Liver (tissue), 9 donors: Measurements from ENCODE around the gene CABP5. TPM values are rescaled to one million over a fixed set of nuclear protein-coding genes. Genes with fewer than 3 reads are reported as not detected.

ENCODE experiments used
- DNase-seq: peaks from one replicate; pipeline ENCODE4 v3.0.0-alpha.2; 2017; ENCODE audit warnings: low spot score
- H3K27ac ChIP-seq, 2 donors: one replicate each; pipeline ENCODE4 v1.7.0; 2013; ENCODE audit warnings: inconsistent platforms in 2 of 2, low read length in 2 of 2, control low read depth in 1 of 2, low read depth in 1 of 2, mild to moderate bottlenecking in 1 of 2
- H3K27me3 ChIP-seq, 4 donors: one replicate each; pipeline versions ENCODE4 v1.6.1 to v1.7.0; 2013; ENCODE audit warnings: low read length in 3 of 4, inconsistent platforms in 1 of 4, mild to moderate bottlenecking in 1 of 4, moderate library complexity in 1 of 4; ENCODE audit not compliant: control insufficient read depth in 4 of 4, insufficient read depth in 4 of 4
- H3K36me3 ChIP-seq, 4 donors: one replicate each; pipeline versions ENCODE4 v1.6.1 to v1.7.0; 2013; ENCODE audit warnings: low read length in 3 of 4, mild to moderate bottlenecking in 3 of 4, low read depth in 1 of 4, moderate library complexity in 1 of 4; ENCODE audit not compliant: control insufficient read depth in 4 of 4, insufficient read depth in 3 of 4
- H3K4me1 ChIP-seq, 4 donors: one replicate each; pipeline versions ENCODE4 v1.6.1 to v1.7.0; 2013; ENCODE audit warnings: low read length in 3 of 4, mild to moderate bottlenecking in 3 of 4, moderate library complexity in 1 of 4; ENCODE audit not compliant: control insufficient read depth in 4 of 4, insufficient read depth in 4 of 4
- H3K4me3 ChIP-seq, 3 donors: one replicate each; pipeline versions ENCODE4 v1.6.1 to v1.7.0; 2013; ENCODE audit warnings: low read length in 3 of 3, control low read depth in 1 of 3, low read depth in 1 of 3, mild to moderate bottlenecking in 1 of 3
- H3K9ac ChIP-seq, 2 donors: one replicate each; pipeline ENCODE4 v1.7.0; 2013; ENCODE audit warnings: low read length in 2 of 2, mild to moderate bottlenecking in 2 of 2, moderate library complexity in 2 of 2, control low read depth in 1 of 2, low read depth in 1 of 2
- H3K9me3 ChIP-seq, 4 donors: one replicate each; pipeline versions ENCODE4 v1.6.1 to v1.7.0; 2013; ENCODE audit warnings: low read length in 3 of 4; ENCODE audit not compliant: control insufficient read depth in 4 of 4
- EGR1 ChIP-seq, 2 donors: IDR thresholded peaks; 2 replicates each; pipeline ENCODE4 v1.6.1; 2016 to 2018; ENCODE audit warnings: antibody characterized with exemption in 2 of 2, low read depth in 2 of 2
- FOXA1 ChIP-seq: IDR thresholded peaks from 2 replicates; pipeline ENCODE4 v1.6.1; 2016; ENCODE audit warnings: antibody characterized with exemption
- FOXA2 ChIP-seq: IDR thresholded peaks from 2 replicates; pipeline ENCODE4 v1.6.1; 2016; ENCODE audit warnings: antibody characterized with exemption
- JUND ChIP-seq, 2 donors: IDR thresholded peaks; 2 replicates each; pipeline ENCODE4 v1.6.1; 2016; ENCODE audit warnings: antibody characterized with exemption in 2 of 2
- NR2F2 ChIP-seq: IDR thresholded peaks from 2 replicates; pipeline ENCODE4 v1.6.1; 2016; ENCODE audit warnings: antibody characterized with exemption
- SP1 ChIP-seq: IDR thresholded peaks from 2 replicates; pipeline ENCODE4 v1.6.1; 2018; ENCODE audit warnings: antibody characterized with exemption, mild to moderate bottlenecking
- TAF1 ChIP-seq: conservative IDR thresholded peaks from 2 replicates; pipeline ENCODE4 v1.6.1; 2016; ENCODE audit warnings: antibody characterized with exemption, mild to moderate bottlenecking
- WGBS: extraction: QIAGEN DNeasy Blood & Tissue Kit; methylation state at CpG from one replicate; pipeline ENCODE4 v1.1.7; 2013; 5-methylcytosine and 5-hydroxymethylcytosine counted together
- polyA plus RNA-seq, 2 donors: library from polyadenylated mRNA; stranded (reverse) in 1 of 2; unstranded in 1 of 2; fragments of 200-250 nt in 1 of 2; fragments of >200 nt in 1 of 2; fragmentation: Nextera tagmentation in 1 of 2; extraction: Ambion mirVana in 1 of 2; gene quantifications; one replicate each; pipeline versions ENCODE4 v1.2.1 to v1.2.3, GENCODE V29; 2013 to 2015
- total RNA-seq, 2 donors: library from RNA; depleted of rRNA; stranded (reverse); fragments of >200 nt; gene quantifications; one replicate each; pipeline ENCODE4 v1.2.3, GENCODE V29; 2014
- TF ChIP-seq, protein P1 (sequence below): IDR thresholded peaks from 2 replicates; pipeline ENCODE4 v1.6.1; 2016; ENCODE audit warnings: antibody characterized with exemption, mild to moderate bottlenecking
- TF ChIP-seq, protein P2 (sequence below): fragments of 150-350 bp; IDR thresholded peaks from 2 replicates; pipeline ENCODE4 v1.5.1; 2017; ENCODE audit warnings: improper control_type of control experiment, low read depth, low read length; ENCODE audit not compliant: missing input control
- TF ChIP-seq, protein P3 (sequence below): IDR thresholded peaks from 2 replicates; pipeline ENCODE4 v1.6.1; 2016; ENCODE audit warnings: antibody characterized with exemption
- TF ChIP-seq, protein P4 (sequence below): IDR thresholded peaks from 2 replicates; pipeline ENCODE4 v1.6.1; 2016; ENCODE audit warnings: antibody characterized with exemption
- donor health status: healthy.
- donor health status: healthy.
- donor health status: healthy.
- donor health status: healthy.
- donor health status: healthy.

Gene CABP5
- total and polyA plus RNA-seq, 4 donors = not detected

DNA sequence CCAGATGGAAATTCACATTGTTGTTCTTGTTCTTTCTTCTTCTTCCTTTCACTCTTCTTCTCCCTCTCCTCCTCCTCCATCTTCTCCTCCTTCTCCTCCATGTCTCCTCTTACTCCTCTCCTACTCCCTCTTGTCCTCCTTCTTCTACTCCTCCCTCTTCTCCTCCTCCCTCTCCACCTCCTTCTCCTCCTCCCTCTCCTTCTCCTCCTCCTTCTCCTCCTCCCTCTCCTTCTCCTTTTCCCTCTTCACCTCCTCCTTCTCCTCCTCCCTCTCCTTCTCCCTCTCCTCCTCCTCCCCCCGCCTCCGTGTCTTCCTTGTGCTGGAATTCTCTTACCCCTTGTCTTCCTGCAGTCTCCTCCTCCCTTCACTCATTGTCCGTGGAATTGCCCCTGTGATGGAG, 18.4 kb downstream of the CABP5 start:
- H3K9me3 ChIP-seq = no peaks in the 10 kb centered on the region
- H3K27ac ChIP-seq = no peak overlapping the region
- DNase-seq = no peak
- peaks cover 0 to 3% (median 1%) of the 10 kb centered on the region in 4 donors for H3K27me3 ChIP-seq
- TF ChIP-seq JUND (IDR thresholded peaks at IDR 0.05) (no peak), EGR1 (IDR thresholded peaks at IDR 0.05; ENCODE audit: low read depth in 2 of 2) (no peak)
- no peak overlapping the region for H3K9ac ChIP-seq
- WGBS = 62% methylated on average over 3 of the region's 3 CpGs
- H3K36me3 ChIP-seq = no peaks in the 10 kb centered on the region
- H3K4me3 ChIP-seq = no peak overlapping the region
- no peaks in the 10 kb centered on the region for H3K4me1 ChIP-seq

DNA sequence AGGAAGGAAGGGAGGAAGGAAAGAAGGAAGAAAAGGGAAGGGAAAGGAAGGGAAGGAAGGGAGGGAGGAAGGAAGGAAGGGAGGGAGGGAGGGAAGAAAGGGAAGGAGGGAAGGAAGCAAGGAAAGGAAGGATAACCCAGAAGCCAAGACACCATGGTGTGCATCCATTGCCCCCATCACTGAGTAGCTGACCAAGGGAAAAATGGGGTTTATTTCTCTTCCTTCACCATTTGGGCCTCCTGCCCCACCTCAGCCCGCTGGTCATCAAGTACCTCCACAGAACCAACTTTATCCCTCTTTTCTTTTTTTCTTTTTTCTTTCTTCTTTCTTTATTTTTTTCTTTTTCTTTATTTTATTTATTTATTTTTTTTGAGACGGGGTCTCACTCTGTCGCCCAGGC, 20.4 kb downstream of the CABP5 start:
- no peaks in the 10 kb centered on the region for H3K4me1 ChIP-seq

DNA sequence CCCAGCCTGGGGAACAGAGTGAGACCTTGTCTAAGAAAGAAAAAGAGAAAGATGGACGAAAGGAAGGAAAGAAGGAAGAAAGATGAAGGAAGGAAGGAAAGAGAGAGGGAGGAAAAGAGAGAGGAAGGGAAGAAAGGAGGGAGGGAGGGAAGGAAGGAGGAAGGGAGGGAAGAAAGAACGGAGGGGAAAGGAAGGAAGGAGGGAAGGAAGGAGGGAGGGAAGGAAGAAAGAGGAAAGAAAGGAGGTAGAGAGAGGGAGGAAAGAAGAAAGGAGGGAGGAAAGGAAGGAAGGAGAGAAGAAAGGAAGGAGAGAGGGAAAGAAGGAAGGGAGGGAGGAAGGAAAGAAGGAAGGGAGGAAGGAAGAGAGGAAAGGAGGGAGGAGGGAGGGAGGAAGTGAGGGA, 20.9 kb downstream of the CABP5 start:
- no peak for DNase-seq
- no peaks in the 10 kb centered on the region for H3K9me3 ChIP-seq
- H3K27me3 ChIP-seq = peaks cover 0 to 8% (median 2%) of the 10 kb centered on the region in 4 donors
- no peaks in the 10 kb centered on the region for H3K36me3 ChIP-seq
- 53% methylated on average over 2 of the region's 2 CpGs for WGBS
- no peak overlapping the region for H3K4me3 ChIP-seq
- TF ChIP-seq, protein P1, sequence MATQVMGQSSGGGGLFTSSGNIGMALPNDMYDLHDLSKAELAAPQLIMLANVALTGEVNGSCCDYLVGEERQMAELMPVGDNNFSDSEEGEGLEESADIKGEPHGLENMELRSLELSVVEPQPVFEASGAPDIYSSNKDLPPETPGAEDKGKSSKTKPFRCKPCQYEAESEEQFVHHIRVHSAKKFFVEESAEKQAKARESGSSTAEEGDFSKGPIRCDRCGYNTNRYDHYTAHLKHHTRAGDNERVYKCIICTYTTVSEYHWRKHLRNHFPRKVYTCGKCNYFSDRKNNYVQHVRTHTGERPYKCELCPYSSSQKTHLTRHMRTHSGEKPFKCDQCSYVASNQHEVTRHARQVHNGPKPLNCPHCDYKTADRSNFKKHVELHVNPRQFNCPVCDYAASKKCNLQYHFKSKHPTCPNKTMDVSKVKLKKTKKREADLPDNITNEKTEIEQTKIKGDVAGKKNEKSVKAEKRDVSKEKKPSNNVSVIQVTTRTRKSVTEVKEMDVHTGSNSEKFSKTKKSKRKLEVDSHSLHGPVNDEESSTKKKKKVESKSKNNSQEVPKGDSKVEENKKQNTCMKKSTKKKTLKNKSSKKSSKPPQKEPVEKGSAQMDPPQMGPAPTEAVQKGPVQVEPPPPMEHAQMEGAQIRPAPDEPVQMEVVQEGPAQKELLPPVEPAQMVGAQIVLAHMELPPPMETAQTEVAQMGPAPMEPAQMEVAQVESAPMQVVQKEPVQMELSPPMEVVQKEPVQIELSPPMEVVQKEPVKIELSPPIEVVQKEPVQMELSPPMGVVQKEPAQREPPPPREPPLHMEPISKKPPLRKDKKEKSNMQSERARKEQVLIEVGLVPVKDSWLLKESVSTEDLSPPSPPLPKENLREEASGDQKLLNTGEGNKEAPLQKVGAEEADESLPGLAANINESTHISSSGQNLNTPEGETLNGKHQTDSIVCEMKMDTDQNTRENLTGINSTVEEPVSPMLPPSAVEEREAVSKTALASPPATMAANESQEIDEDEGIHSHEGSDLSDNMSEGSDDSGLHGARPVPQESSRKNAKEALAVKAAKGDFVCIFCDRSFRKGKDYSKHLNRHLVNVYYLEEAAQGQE = no peak
- no peak for TF ChIP-seq TAF1
- TF ChIP-seq, protein P2, sequence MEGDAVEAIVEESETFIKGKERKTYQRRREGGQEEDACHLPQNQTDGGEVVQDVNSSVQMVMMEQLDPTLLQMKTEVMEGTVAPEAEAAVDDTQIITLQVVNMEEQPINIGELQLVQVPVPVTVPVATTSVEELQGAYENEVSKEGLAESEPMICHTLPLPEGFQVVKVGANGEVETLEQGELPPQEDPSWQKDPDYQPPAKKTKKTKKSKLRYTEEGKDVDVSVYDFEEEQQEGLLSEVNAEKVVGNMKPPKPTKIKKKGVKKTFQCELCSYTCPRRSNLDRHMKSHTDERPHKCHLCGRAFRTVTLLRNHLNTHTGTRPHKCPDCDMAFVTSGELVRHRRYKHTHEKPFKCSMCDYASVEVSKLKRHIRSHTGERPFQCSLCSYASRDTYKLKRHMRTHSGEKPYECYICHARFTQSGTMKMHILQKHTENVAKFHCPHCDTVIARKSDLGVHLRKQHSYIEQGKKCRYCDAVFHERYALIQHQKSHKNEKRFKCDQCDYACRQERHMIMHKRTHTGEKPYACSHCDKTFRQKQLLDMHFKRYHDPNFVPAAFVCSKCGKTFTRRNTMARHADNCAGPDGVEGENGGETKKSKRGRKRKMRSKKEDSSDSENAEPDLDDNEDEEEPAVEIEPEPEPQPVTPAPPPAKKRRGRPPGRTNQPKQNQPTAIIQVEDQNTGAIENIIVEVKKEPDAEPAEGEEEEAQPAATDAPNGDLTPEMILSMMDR = no peak
- TF ChIP-seq NR2F2 = no peak
- TF ChIP-seq, protein P3, sequence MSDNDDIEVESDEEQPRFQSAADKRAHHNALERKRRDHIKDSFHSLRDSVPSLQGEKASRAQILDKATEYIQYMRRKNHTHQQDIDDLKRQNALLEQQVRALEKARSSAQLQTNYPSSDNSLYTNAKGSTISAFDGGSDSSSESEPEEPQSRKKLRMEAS = no peak
- no peak for TF ChIP-seq SP1
- TF ChIP-seq JUND (IDR thresholded peaks at IDR 0.05) = no peak
- no peak for TF ChIP-seq FOXA2
- TF ChIP-seq FOXA1 = no peak
- H3K4me1 ChIP-seq = no peaks in the 10 kb centered on the region
- H3K9ac ChIP-seq = no peak overlapping the region
- H3K27ac ChIP-seq = no peak overlapping the region

More for the DNA sequence above, 20.4 kb downstream of the CABP5 start:
- H3K9me3 ChIP-seq = no peaks in the 10 kb centered on the region
- no peak for TF ChIP-seq TAF1
- TF ChIP-seq, protein P4, sequence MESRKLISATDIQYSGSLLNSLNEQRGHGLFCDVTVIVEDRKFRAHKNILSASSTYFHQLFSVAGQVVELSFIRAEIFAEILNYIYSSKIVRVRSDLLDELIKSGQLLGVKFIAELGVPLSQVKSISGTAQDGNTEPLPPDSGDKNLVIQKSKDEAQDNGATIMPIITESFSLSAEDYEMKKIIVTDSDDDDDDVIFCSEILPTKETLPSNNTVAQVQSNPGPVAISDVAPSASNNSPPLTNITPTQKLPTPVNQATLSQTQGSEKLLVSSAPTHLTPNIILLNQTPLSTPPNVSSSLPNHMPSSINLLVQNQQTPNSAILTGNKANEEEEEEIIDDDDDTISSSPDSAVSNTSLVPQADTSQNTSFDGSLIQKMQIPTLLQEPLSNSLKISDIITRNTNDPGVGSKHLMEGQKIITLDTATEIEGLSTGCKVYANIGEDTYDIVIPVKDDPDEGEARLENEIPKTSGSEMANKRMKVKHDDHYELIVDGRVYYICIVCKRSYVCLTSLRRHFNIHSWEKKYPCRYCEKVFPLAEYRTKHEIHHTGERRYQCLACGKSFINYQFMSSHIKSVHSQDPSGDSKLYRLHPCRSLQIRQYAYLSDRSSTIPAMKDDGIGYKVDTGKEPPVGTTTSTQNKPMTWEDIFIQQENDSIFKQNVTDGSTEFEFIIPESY = no peak
- no peak for TF ChIP-seq FOXA2
- TF ChIP-seq FOXA1 = no peak
- TF ChIP-seq SP1 = no peak
- H3K27me3 ChIP-seq = peaks cover 0 to 8% (median 2%) of the 10 kb centered on the region in 4 donors
- 86% methylated on average over 3 of the region's 3 CpGs for WGBS
- no peaks in the 10 kb centered on the region for H3K36me3 ChIP-seq
- H3K9ac ChIP-seq = no peak overlapping the region
- H3K27ac ChIP-seq = no peak overlapping the region
- no peak overlapping the region for H3K4me3 ChIP-seq
- DNase-seq = no peak
